Gastrocnemius medialis (tissue), 4 donors: ENCODE measurements around the gene SIL1.

Experiments
- POLR2A ChIP-seq, 2 donors: fragments of 450-650 bp; IDR thresholded peaks; one replicate each; pipeline ENCODE4 v1.6.1; 2017; ENCODE audit warnings: antibody characterized with exemption in 2 of 2, mild to moderate bottlenecking in 2 of 2, moderate library complexity in 2 of 2
- TF ChIP-seq, protein P1 (sequence below), 5 experiments: fragments of 450-650 bp in 3 of 5; fragments of 200-600 bp in 2 of 5; sonication (generic) in 2 of 5; IDR thresholded peaks in 4 of 5; conservative IDR thresholded peaks in 1 of 5; 1 replicate in 4 of 5; 2 replicates in 1 of 5; pipeline ENCODE4 v1.5.1; 2016 to 2019; ENCODE audit warnings: antibody characterized with exemption in 5 of 5, mild to moderate bottlenecking in 3 of 5, moderate library complexity in 3 of 5

DNA sequence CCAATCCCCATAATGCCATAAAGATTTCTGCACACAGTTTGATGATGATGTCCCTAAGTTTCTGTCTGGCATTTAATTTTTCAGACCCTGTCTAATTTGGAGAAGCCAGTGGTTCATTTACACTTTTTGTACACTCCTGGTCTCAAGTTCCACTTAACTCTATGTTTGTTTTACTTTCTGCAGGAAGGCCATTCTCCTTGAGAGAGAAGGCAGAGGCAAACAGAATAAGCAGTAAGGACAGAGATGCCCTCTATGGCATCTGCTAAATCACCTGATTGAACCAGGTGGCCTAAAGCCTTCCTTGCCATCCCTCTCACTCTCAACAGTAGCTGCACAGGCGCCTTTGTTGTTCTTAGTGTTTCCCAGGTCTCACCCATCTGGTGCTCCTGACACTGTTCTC lies 236.9 kb downstream of the SIL1 start:
- TF ChIP-seq, protein P1, sequence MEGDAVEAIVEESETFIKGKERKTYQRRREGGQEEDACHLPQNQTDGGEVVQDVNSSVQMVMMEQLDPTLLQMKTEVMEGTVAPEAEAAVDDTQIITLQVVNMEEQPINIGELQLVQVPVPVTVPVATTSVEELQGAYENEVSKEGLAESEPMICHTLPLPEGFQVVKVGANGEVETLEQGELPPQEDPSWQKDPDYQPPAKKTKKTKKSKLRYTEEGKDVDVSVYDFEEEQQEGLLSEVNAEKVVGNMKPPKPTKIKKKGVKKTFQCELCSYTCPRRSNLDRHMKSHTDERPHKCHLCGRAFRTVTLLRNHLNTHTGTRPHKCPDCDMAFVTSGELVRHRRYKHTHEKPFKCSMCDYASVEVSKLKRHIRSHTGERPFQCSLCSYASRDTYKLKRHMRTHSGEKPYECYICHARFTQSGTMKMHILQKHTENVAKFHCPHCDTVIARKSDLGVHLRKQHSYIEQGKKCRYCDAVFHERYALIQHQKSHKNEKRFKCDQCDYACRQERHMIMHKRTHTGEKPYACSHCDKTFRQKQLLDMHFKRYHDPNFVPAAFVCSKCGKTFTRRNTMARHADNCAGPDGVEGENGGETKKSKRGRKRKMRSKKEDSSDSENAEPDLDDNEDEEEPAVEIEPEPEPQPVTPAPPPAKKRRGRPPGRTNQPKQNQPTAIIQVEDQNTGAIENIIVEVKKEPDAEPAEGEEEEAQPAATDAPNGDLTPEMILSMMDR (IDR thresholded peaks at IDR 0.05 in 4 of 5, conservative IDR thresholded peaks at IDR 0.05 in 1 of 5) = no peak
- TF ChIP-seq POLR2A (IDR thresholded peaks at IDR 0.05) = no peak
